Right ventricle myocardium superior (tissue), 1 donor: ENCODE results near the gene ACE2. TPM values are rescaled to one million over a fixed set of nuclear protein-coding genes. Genes with fewer than 3 reads are reported as not detected.

Experiments used
- ATAC-seq: fragments of 200-7000 bp; cut with Tn5 transposase; one replicate; pipeline ENCODE4 v1.9.1; 2020; ENCODE audit warnings: mild to moderate bottlenecking; ENCODE audit not compliant: poor library complexity
- DNase-seq: peaks from one replicate; pipeline ENCODE4 v3.0.0-alpha.2; 2020
- intact Hi-C: fragments of 100-400 bp; cut with DNase I; formaldehyde crosslinking; loops from one replicate; pipeline ENCODE4 v1.11.2; 2022
- total RNA-seq: library from RNA; stranded (reverse); fragmentation: NEBNext Ultra II Directional; extraction: Animal tissue kit (Norgen Biotek cat#: 25700); gene quantifications from one replicate; pipeline ENCODE4 v1.2.1, GENCODE V29; 2021
- donor health status: DM: no; HTN: yes; CAD: no; lungs with severe emphysema.

The ACE2 gene
- total RNA-seq, 1 donor from 2014 or later: 13.3 TPM

- DNase-seq (no peak), ATAC-seq (peak; percentile 64)
- intact Hi-C loops: loop anchor here (10.0 kb wide), 1 partner anchor 50 kb away; no protein-coding TSS in a partner anchor
Observed at GRCh38 chrX:15594371-15594770, 6.4 kb downstream of the ACE2 start.

- ATAC-seq (peak; percentile 96), DNase-seq (peak; percentile 63)
- intact Hi-C loops: no loop called here
Observed at GRCh38 chrX:15579778-15580747, 20.7 kb downstream of the ACE2 start.

- DNase-seq: no peak
- intact Hi-C loops: no loop called here
- no peak for ATAC-seq
Observed at GRCh38 chrX:15576019-15576418, 24.7 kb downstream of the ACE2 start.

- ATAC-seq (no peak), DNase-seq (no peak)
- intact Hi-C loops: no loop called here
Observed at GRCh38 chrX:15574017-15574416, 26.7 kb downstream of the ACE2 start.

GRCh38 chrX:15570145-15570544, 30.6 kb downstream of the ACE2 start:
- ATAC-seq (no peak), DNase-seq (no peak)
- intact Hi-C loops: no loop called here

- ATAC-seq (no peak), DNase-seq (no peak)
- intact Hi-C loops: loop anchor here (10.0 kb wide), 1 partner anchor 73 kb away; the partner anchor contains the start of gene PIR
Observed at GRCh38 chrX:15567886-15568616, 32.7 kb downstream of the ACE2 start.

GRCh38 chrX:15567267-15567666, 33.5 kb downstream of the ACE2 start:
- DNase-seq (no peak), ATAC-seq (no peak)
- intact Hi-C loops: loop anchor here (10.0 kb wide), 1 partner anchor 72 kb away; the partner anchor contains the start of gene PIR

- ATAC-seq (no peak), DNase-seq (no peak)
- intact Hi-C loops: loop anchor here (10.0 kb wide), 1 partner anchor 71 kb away; the partner anchor contains the start of gene PIR
Observed at GRCh38 chrX:15566244-15566643, 34.5 kb downstream of the ACE2 start.

- intact Hi-C loops: loop anchor here (10.0 kb wide), 1 partner anchor 70 kb away; the partner anchor contains the start of gene PIR
- DNase-seq: peak; percentile 66
- ATAC-seq: peak; percentile 89
Observed at GRCh38 chrX:15564981-15565579, 35.7 kb downstream of the ACE2 start.

GRCh38 chrX:15563056-15563455, 37.7 kb downstream of the ACE2 start:
- intact Hi-C loops: loop anchor here (10.0 kb wide), 1 partner anchor 68 kb away; the partner anchor contains the start of gene PIR
- no peak for DNase-seq
- ATAC-seq: no peak

GRCh38 chrX:15560924-15561323, 39.8 kb downstream of the ACE2 start:
- DNase-seq: no peak
- intact Hi-C loops: loop anchor here (10.0 kb wide), 1 partner anchor 66 kb away; the partner anchor contains the start of gene PIR
- ATAC-seq: no peak

GRCh38 chrX:15559227-15559626, 41.5 kb downstream of the ACE2 start:
- ATAC-seq: no peak
- intact Hi-C loops: no loop called here
- DNase-seq: no peak

GRCh38 chrX:15549189-15550012, 51.4 kb downstream of the ACE2 start:
- intact Hi-C loops: no loop called here
- DNase-seq: no peak
- no peak for ATAC-seq

GRCh38 chrX:15547356-15547755, 53.4 kb downstream of the ACE2 start:
- ATAC-seq (no peak), DNase-seq (no peak)
- intact Hi-C loops: no loop called here

GRCh38 chrX:15546745-15547144, 54.0 kb downstream of the ACE2 start:
- no peak for ATAC-seq
- intact Hi-C loops: no loop called here

GRCh38 chrX:15530318-15530717, 70.4 kb downstream of the ACE2 start:
- no peak for DNase-seq
- ATAC-seq: no peak
- intact Hi-C loops: no loop called here

More at GRCh38 chrX:15546745-15547144, 54.0 kb downstream of the ACE2 start:
- DNase-seq: no peak

GRCh38 chrX:15529165-15529564, 71.6 kb downstream of the ACE2 start:
- ATAC-seq: no peak
- intact Hi-C loops: no loop called here
- no peak for DNase-seq
